Endothelial cell of umbilical vein (primary cell): ENCODE results near the gene REPIN1. TPM values are rescaled to one million over a fixed set of nuclear protein-coding genes. Genes with fewer than 3 reads are reported as not detected.

ENCODE experiments used
- BruUV-seq: library from RNA; stranded (reverse); fragments of 400-500 nt; replicated peaks from 2 replicates; lab custom pipeline; 2021; lab: Mats Ljungman, UMichigan
- CTCF ChIA-PET: fragments of 300-600, 350-600 bp; sonication (Branson Sonifier 250); formaldehyde crosslinking; loops from one replicate; lab custom pipeline; 2021; ENCODE audit warnings: antibody characterized with exemption, inconsistent platforms; lab: Charles Lee
- POLR2A ChIA-PET: fragments of 300-600, 350-600 bp; sonication (Branson Sonifier 250); formaldehyde crosslinking; loops from one replicate; lab custom pipeline; 2021; ENCODE audit warnings: antibody characterized with exemption, inconsistent platforms; lab: Charles Lee
- DNase-seq: peaks from one replicate; pipeline ENCODE4 v3.0.0-alpha.2; 2011; ENCODE audit warnings: low read depth, low spot score
- FAIRE-seq: peaks from 2 replicates; lab custom pipeline; 2011; peaks lifted over from hg19 to GRCh38; lab: Jason Lieb, UNC
- H2AFZ ChIP-seq: 2 replicates; pipeline ENCODE4 v1.6.0; 2012; ENCODE audit warnings: low read depth, low read length, control low read depth, inconsistent platforms
- H3K27ac ChIP-seq: 2 replicates; pipeline ENCODE4 v1.5.1; 2011; ENCODE audit warnings: low read depth, mild to moderate bottlenecking, control low read depth, low read length, moderate library complexity; ENCODE audit not compliant: insufficient read depth
- H3K27me3 ChIP-seq, 2 experiments: 2 replicates each; pipeline versions ENCODE4 v1.6.0 to v1.6.1; 2011; ENCODE audit warnings: low read length in 2 of 2, mixed read lengths in 1 of 2; ENCODE audit not compliant: control insufficient read depth in 2 of 2, insufficient read depth in 2 of 2
- H3K36me3 ChIP-seq, 2 experiments: 2 replicates in 1 of 2; 3 replicates in 1 of 2; pipeline ENCODE4 v1.5.1; 2011; ENCODE audit warnings: low read length in 2 of 2, mild to moderate bottlenecking in 1 of 2, moderate library complexity in 1 of 2; ENCODE audit not compliant: control insufficient read depth in 2 of 2, insufficient read depth in 2 of 2; ENCODE audit errors: extremely low read depth in 1 of 2
- H3K4me1 ChIP-seq: 3 replicates; pipeline ENCODE4 v1.5.1; 2011; ENCODE audit warnings: mild to moderate bottlenecking, low read length; ENCODE audit not compliant: control insufficient read depth, insufficient read depth; ENCODE audit errors: extremely low read depth
- H3K4me2 ChIP-seq: 2 replicates; pipeline ENCODE4 v1.6.1; 2011; ENCODE audit warnings: low read length, control low read depth, mixed read lengths; ENCODE audit not compliant: insufficient read depth
- H3K4me3 ChIP-seq, 3 experiments: fragments of 200-600 bp in 1 of 3; sonication (generic), shearing (Covaris generic) in 1 of 3; replicated peaks in 1 of 3; 2 replicates each; pipeline ENCODE4 v1.5.1; 2011 to 2016; ENCODE audit warnings: control low read depth in 3 of 3, low read length in 3 of 3, mild to moderate bottlenecking in 2 of 3, inconsistent platforms in 1 of 3, low read depth in 1 of 3, moderate library complexity in 1 of 3; ENCODE audit not compliant: insufficient read depth in 1 of 3
- H3K79me2 ChIP-seq: 2 replicates; pipeline ENCODE4 v1.6.0; 2012; ENCODE audit warnings: low read length, inconsistent platforms; ENCODE audit not compliant: control insufficient read depth, insufficient read depth
- H3K9ac ChIP-seq: replicated peaks from 2 replicates; pipeline ENCODE3; 2011; ENCODE audit warnings: low read length, control low read depth; ENCODE audit not compliant: insufficient read depth; ENCODE audit errors: extremely low read depth
- H3K9me1 ChIP-seq: replicated peaks from 3 replicates; pipeline ENCODE4 v1.6.0; 2011; ENCODE audit warnings: mild to moderate bottlenecking, low read length; ENCODE audit not compliant: control insufficient read depth, insufficient read depth; ENCODE audit errors: extremely low read depth
- H3K9me3 ChIP-seq: replicated peaks from 2 replicates; pipeline ENCODE4 v1.5.1; 2012; ENCODE audit warnings: low read length, inconsistent platforms; ENCODE audit not compliant: control insufficient read depth, insufficient read depth
- H4K20me1 ChIP-seq: replicated peaks from 2 replicates; pipeline ENCODE3; 2011; ENCODE audit warnings: mild to moderate bottlenecking, low read length; ENCODE audit not compliant: control insufficient read depth, insufficient read depth; ENCODE audit errors: extremely low read depth
- CTCF ChIP-seq, 2 donors: IDR thresholded peaks; 1 replicate in 1 of 2; 2 replicates in 1 of 2; pipeline ENCODE4 v1.5.1; 2011; ENCODE audit warnings: low read length in 2 of 2, mild to moderate bottlenecking in 2 of 2, moderate library complexity in 2 of 2, control low read depth in 1 of 2, inconsistent platforms in 1 of 2, low read depth in 1 of 2; ENCODE audit not compliant: insufficient read depth in 1 of 2; ENCODE audit errors: extremely low read depth in 1 of 2
- FOS ChIP-seq: IDR thresholded peaks from 2 replicates; pipeline ENCODE4 v1.6.1; 2011; ENCODE audit warnings: mild to moderate bottlenecking, low read length, moderate library complexity, borderline replicate concordance; ENCODE audit not compliant: insufficient read depth
- GATA2 ChIP-seq: IDR thresholded peaks from 2 replicates; pipeline ENCODE4 v1.7.0; 2011; ENCODE audit warnings: low read depth, mild to moderate bottlenecking, moderate library complexity, mixed read lengths, low read length; ENCODE audit not compliant: insufficient read length, insufficient read depth
- JUN ChIP-seq: IDR thresholded peaks from 2 replicates; pipeline ENCODE4 v1.6.1; 2011; ENCODE audit warnings: borderline replicate concordance, low read depth; ENCODE audit not compliant: insufficient read length, insufficient read depth
- MAX ChIP-seq: IDR thresholded peaks from 2 replicates; pipeline ENCODE4 v1.6.1; 2011; ENCODE audit not compliant: insufficient read depth, insufficient read length
- MYC ChIP-seq: IDR thresholded peaks from one replicate; pipeline ENCODE4 v1.6.1; 2011; ENCODE audit warnings: mild to moderate bottlenecking, low read depth, low read length
- dilution Hi-C: fragments of 300-500 bp; cut with MboI; formaldehyde crosslinking; loops from one replicate; pipeline ENCODE4 v1.15.0; 2019; ENCODE audit warnings: low sequenced_read_pairs; ENCODE audit not compliant: extremely low pct_ligation_motif_present
- intact Hi-C: fragments of 100-400 bp; cut with micrococcal nuclease; formaldehyde crosslinking; loops from one replicate; pipeline ENCODE4 v1.10.0; 2022
- polyA plus RNA-seq, 4 experiments: library from polyadenylated mRNA; depleted of rRNA in 3 of 4; stranded (reverse) in 3 of 4; unstranded in 1 of 4; fragments of >200 nt; gene quantifications; 2 replicates each; pipeline versions ENCODE4 v1.2.1 to v1.2.3, GENCODE V29; 2011 to 2012; ENCODE audit warnings: missing spikeins in 1 of 4
- total RNA-seq: library from RNA; stranded (reverse); gene quantifications from 2 replicates; pipeline ENCODE4 v1.2.3, GENCODE V29; 2021

The REPIN1 gene
- total and polyA plus RNA-seq, 2 donors (not counting 3 experiments of a cell fraction or from before 2014, with no cell fraction given), result 108 to 140 TPM

- no peak overlapping the region for H3K9ac ChIP-seq
- no peaks in the 10 kb centered on the region for H3K9me3 ChIP-seq
- CTCF ChIA-PET, result no interaction called here
- intact Hi-C loops, result loop anchor here (2.0 kb wide), 1 partner anchor 133 kb away; no protein-coding TSS in a partner anchor
- dilution Hi-C loops, result no loop called here
- no peak overlapping the region for H2AFZ ChIP-seq
- H3K36me3 ChIP-seq, result no peaks in the 10 kb centered on the region
- no peaks in the 10 kb centered on the region for H3K4me1 ChIP-seq
- H3K27ac ChIP-seq, result no peak overlapping the region
- FAIRE-seq (no peak), DNase-seq (no peak)
- POLR2A ChIA-PET, result no interaction called here
- BruUV-seq, result no TSS peak
- no peaks in the 10 kb centered on the region for H3K79me2 ChIP-seq
- TF ChIP-seq GATA2, result no peak
- no peak for TF ChIP-seq MYC
- no peak for TF ChIP-seq CTCF (IDR thresholded peaks at IDR 0.05; ENCODE audit: extremely low read depth in 1 of 2, insufficient read depth in 1 of 2, low read depth in 1 of 2, low read length in 2 of 2)
- no peak for TF ChIP-seq JUN
- TF ChIP-seq FOS, result no peak
- no peak for TF ChIP-seq MAX
- H3K9me1 ChIP-seq, result no peaks in the 10 kb centered on the region
- no peak overlapping the region for H3K4me2 ChIP-seq
- no peaks in the 10 kb centered on the region for H4K20me1 ChIP-seq
- H3K27me3 ChIP-seq, result no peaks in the 10 kb centered on the region
- H3K4me3 ChIP-seq, result no peak overlapping the region
These were observed 51.6 kb downstream of the REPIN1 start for GRCh38 chr7:150420242-150420641.
